IMR-90 (cell line): ENCODE measurements around the gene INPP1. TPM values are rescaled to one million over a fixed set of nuclear protein-coding genes. Genes with fewer than 3 reads are reported as not detected.
A peak's percentile ranks its signal among the peaks of the same experiment; 100 is the strongest.

Source experiments
- ATAC-seq: fragments of 200-7000 bp; cut with Tn5 transposase; 2 replicates; pipeline ENCODE4 v1.9.1; 2020; ENCODE audit warnings: low read depth, mild to moderate bottlenecking, moderate library complexity
- BruUV-seq: library from RNA; stranded (reverse); fragments of 400-500 nt; replicated peaks from 2 replicates; lab custom pipeline; 2021; lab: Mats Ljungman, UMichigan
- CTCF ChIA-PET: fragments of 300-600 bp; formaldehyde crosslinking; extraction: SDS; loops from one replicate; lab custom pipeline; 2021; ENCODE audit warnings: antibody characterized with exemption; lab: Yijun Ruan, JAX
- POLR2A ChIA-PET: fragments of 300-600 bp; sonication (Branson Sonifier 250); formaldehyde crosslinking; loops from one replicate; lab custom pipeline; 2022; ENCODE audit warnings: antibody characterized with exemption; ENCODE audit not compliant: unreplicated experiment; lab: Charles Lee
- DNase-seq: peaks from one replicate; pipeline ENCODE4 v3.0.0; 2013
- H2AFZ ChIP-seq: replicated peaks from 2 replicates; pipeline ENCODE3; 2013; ENCODE audit warnings: low read length, mild to moderate bottlenecking; ENCODE audit not compliant: poor library complexity
- H2AK5ac ChIP-seq: 2 replicates; pipeline ENCODE4 v1.6.1; 2013; ENCODE audit warnings: low read depth, low read length, inconsistent platforms
- H2AK9ac ChIP-seq: replicated peaks from 2 replicates; pipeline ENCODE3; 2013; ENCODE audit warnings: mild to moderate bottlenecking, low read depth, low read length, moderate library complexity; ENCODE audit not compliant: poor library complexity
- H2BK120ac ChIP-seq: 2 replicates; pipeline ENCODE4 v1.6.1; 2013; ENCODE audit warnings: low read depth, low read length, inconsistent platforms
- H2BK15ac ChIP-seq: 3 replicates; pipeline ENCODE4 v1.6.1; 2013; ENCODE audit warnings: low read depth, low read length, inconsistent platforms
- H2BK20ac ChIP-seq: 2 replicates; pipeline ENCODE4 v1.6.1; 2013; ENCODE audit warnings: low read depth, mild to moderate bottlenecking, inconsistent platforms, low read length, moderate library complexity
- H2BK5ac ChIP-seq: 2 replicates; pipeline ENCODE4 v1.6.1; 2013; ENCODE audit warnings: mild to moderate bottlenecking, low read depth, low read length, inconsistent platforms; ENCODE audit not compliant: poor library complexity, severe bottlenecking
- H3K14ac ChIP-seq: replicated peaks from 2 replicates; pipeline ENCODE4 v1.6.1; 2013; ENCODE audit warnings: low read depth, low read length, inconsistent platforms
- H3K18ac ChIP-seq: 2 replicates; pipeline ENCODE4 v1.6.1; 2013; ENCODE audit warnings: low read depth, low read length, control low read depth
- H3K23ac ChIP-seq: 2 replicates; pipeline ENCODE4 v1.6.1; 2013; ENCODE audit warnings: low read depth, low read length, inconsistent platforms
- H3K27ac ChIP-seq: 2 replicates; pipeline ENCODE4 v1.5.1; 2013; ENCODE audit warnings: mild to moderate bottlenecking, control low read depth, low read length; ENCODE audit not compliant: insufficient read depth
- H3K27me3 ChIP-seq: 2 replicates; pipeline ENCODE4 v1.6.1; 2013; ENCODE audit warnings: low read length; ENCODE audit not compliant: control insufficient read depth, insufficient read depth
- H3K36me3 ChIP-seq: 2 replicates; pipeline ENCODE4 v1.6.1; 2013; ENCODE audit warnings: low read length, mixed read lengths; ENCODE audit not compliant: control insufficient read depth, insufficient read depth
- H3K4ac ChIP-seq: 2 replicates; pipeline ENCODE4 v1.6.1; 2013; ENCODE audit warnings: low read depth, low read length, inconsistent platforms
- H3K4me1 ChIP-seq: 2 replicates; pipeline ENCODE4 v1.6.1; 2013; ENCODE audit warnings: low read length, mixed read lengths; ENCODE audit not compliant: control insufficient read depth, insufficient read depth
- H3K4me2 ChIP-seq: 2 replicates; pipeline ENCODE4 v1.6.1; 2013; ENCODE audit warnings: low read depth, mild to moderate bottlenecking, control low read depth, low read length, moderate library complexity
- H3K4me3 ChIP-seq: 2 replicates; pipeline ENCODE4 v1.5.1; 2013; ENCODE audit warnings: low read depth, mild to moderate bottlenecking, control low read depth, low read length, moderate library complexity; ENCODE audit not compliant: insufficient read depth
- H3K56ac ChIP-seq: 2 replicates; pipeline ENCODE4 v1.6.1; 2013; ENCODE audit warnings: low read length, inconsistent platforms; ENCODE audit not compliant: insufficient read depth; ENCODE audit errors: extremely low read depth
- H3K79me1 ChIP-seq, 2 experiments: 2 replicates each; pipeline ENCODE4 v1.6.1; 2013; ENCODE audit warnings: low read length in 2 of 2, inconsistent platforms in 1 of 2, low read depth in 1 of 2
- H3K9ac ChIP-seq: 2 replicates; pipeline ENCODE4 v1.6.1; 2013; ENCODE audit warnings: low read depth, low read length, control low read depth
- H3K9me1 ChIP-seq: 2 replicates; pipeline ENCODE4 v1.6.1; 2013; ENCODE audit warnings: low read length, inconsistent platforms; ENCODE audit not compliant: insufficient read depth
- H3K9me3 ChIP-seq: 2 replicates; pipeline ENCODE4 v1.6.1; 2013; ENCODE audit warnings: low read length; ENCODE audit not compliant: control insufficient read depth, insufficient read depth
- H4K20me1 ChIP-seq: 2 replicates; pipeline ENCODE4 v1.6.1; 2013; ENCODE audit warnings: low read length, inconsistent platforms; ENCODE audit not compliant: insufficient read depth
- H4K5ac ChIP-seq: 2 replicates; pipeline ENCODE4 v1.6.1; 2013; ENCODE audit warnings: mild to moderate bottlenecking, low read depth, low read length, control low read depth
- H4K8ac ChIP-seq, 2 experiments: 2 replicates each; pipeline ENCODE4 v1.6.1; 2013; ENCODE audit warnings: low read depth in 2 of 2, low read length in 2 of 2, control low read depth in 1 of 2, inconsistent platforms in 1 of 2
- H4K91ac ChIP-seq: 2 replicates; pipeline ENCODE4 v1.6.1; 2013; ENCODE audit warnings: low read depth, low read length, inconsistent platforms; ENCODE audit not compliant: insufficient read depth
- BHLHE40 ChIP-seq: fragments of 150-350 bp; IDR thresholded peaks from 2 replicates; pipeline ENCODE4 v1.6.1; 2016; ENCODE audit warnings: mild to moderate bottlenecking, low read depth, low read length
- CEBPB ChIP-seq: IDR thresholded peaks from 2 replicates; pipeline ENCODE4 v1.6.1; 2012; ENCODE audit warnings: low read depth, low read length, improper control_type of control experiment
- CHD1 ChIP-seq: IDR thresholded peaks from 2 replicates; pipeline ENCODE4 v1.6.1; 2012; ENCODE audit warnings: low read depth, low read length, improper control_type of control experiment
- MAFK ChIP-seq: IDR thresholded peaks from 2 replicates; pipeline ENCODE4 v1.6.1; 2012; ENCODE audit warnings: low read depth, low read length, improper control_type of control experiment
- NFE2L2 ChIP-seq: fragments of 150-350 bp; IDR thresholded peaks from 2 replicates; pipeline ENCODE4 v1.6.1; 2016; ENCODE audit warnings: low read depth, mild to moderate bottlenecking, low read length
- POLR2A ChIP-seq: IDR thresholded peaks from 2 replicates; pipeline ENCODE4 v1.6.1; 2012; ENCODE audit warnings: mild to moderate bottlenecking, low read depth, low read length
- RCOR1 ChIP-seq: IDR thresholded peaks from 2 replicates; pipeline ENCODE4 v1.6.1; 2012; ENCODE audit warnings: mild to moderate bottlenecking, low read length, improper control_type of control experiment; ENCODE audit not compliant: insufficient replicate concordance
- SMC3 ChIP-seq: fragments of 150-350 bp; IDR thresholded peaks from 2 replicates; pipeline ENCODE4 v1.6.1; 2016; ENCODE audit warnings: low read depth, mild to moderate bottlenecking, antibody characterized with exemption, low read length, moderate library complexity
- WGBS, 2 experiments: methylation state at CpG; one replicate each; pipeline versions ENCODE4 v1.1.5 to v1.1.7; 2013; ENCODE audit warnings: missing lambda C conversion rate in 2 of 2; ENCODE audit not compliant: insufficient read length in 1 of 2; ENCODE audit errors: extremely low coverage in 2 of 2; 5-methylcytosine and 5-hydroxymethylcytosine counted together
- dilution Hi-C: fragments of 300-500 bp; cut with HindIII; formaldehyde crosslinking; loops from one replicate; pipeline ENCODE4 v1.14.3; 2018; ENCODE audit warnings: low sequenced_read_pairs; ENCODE audit not compliant: unreplicated experiment
- in situ Hi-C: fragments of 300-500 bp; cut with MboI; formaldehyde crosslinking; loops from 3 replicates; pipeline ENCODE4 v1.14.3; 2019; ENCODE audit warnings: low sequenced_read_pairs, inconsistent platforms, mixed read lengths
- intact Hi-C: fragments of 100-400 bp; cut with micrococcal nuclease; formaldehyde crosslinking; loops from 2 replicates; pipeline ENCODE4 v1.10.0; 2022
- polyA plus RNA-seq, 3 experiments: library from polyadenylated mRNA; depleted of rRNA; stranded (reverse); fragments of >200 nt; gene quantifications; 2 replicates each; pipeline ENCODE4 v1.2.3, GENCODE V29; 2012; ENCODE audit warnings: low replicate concordance in 1 of 3
- total RNA-seq: library from RNA; depleted of rRNA; stranded (reverse); fragments of >200 nt; gene quantifications from 2 replicates; pipeline ENCODE4 v1.2.3, GENCODE V29; 2012
- TF ChIP-seq, protein P1 (sequence below): fragments of 150-350 bp; IDR thresholded peaks from 2 replicates; pipeline ENCODE4 v1.6.1; 2017; ENCODE audit warnings: mild to moderate bottlenecking, antibody characterized with exemption, low read length, low read depth

INPP1 gene
- total and polyA plus RNA-seq, 2 of the 4 experiments (the other 2 are of a cell fraction) = 4.1 to 10.1 TPM

DNA sequence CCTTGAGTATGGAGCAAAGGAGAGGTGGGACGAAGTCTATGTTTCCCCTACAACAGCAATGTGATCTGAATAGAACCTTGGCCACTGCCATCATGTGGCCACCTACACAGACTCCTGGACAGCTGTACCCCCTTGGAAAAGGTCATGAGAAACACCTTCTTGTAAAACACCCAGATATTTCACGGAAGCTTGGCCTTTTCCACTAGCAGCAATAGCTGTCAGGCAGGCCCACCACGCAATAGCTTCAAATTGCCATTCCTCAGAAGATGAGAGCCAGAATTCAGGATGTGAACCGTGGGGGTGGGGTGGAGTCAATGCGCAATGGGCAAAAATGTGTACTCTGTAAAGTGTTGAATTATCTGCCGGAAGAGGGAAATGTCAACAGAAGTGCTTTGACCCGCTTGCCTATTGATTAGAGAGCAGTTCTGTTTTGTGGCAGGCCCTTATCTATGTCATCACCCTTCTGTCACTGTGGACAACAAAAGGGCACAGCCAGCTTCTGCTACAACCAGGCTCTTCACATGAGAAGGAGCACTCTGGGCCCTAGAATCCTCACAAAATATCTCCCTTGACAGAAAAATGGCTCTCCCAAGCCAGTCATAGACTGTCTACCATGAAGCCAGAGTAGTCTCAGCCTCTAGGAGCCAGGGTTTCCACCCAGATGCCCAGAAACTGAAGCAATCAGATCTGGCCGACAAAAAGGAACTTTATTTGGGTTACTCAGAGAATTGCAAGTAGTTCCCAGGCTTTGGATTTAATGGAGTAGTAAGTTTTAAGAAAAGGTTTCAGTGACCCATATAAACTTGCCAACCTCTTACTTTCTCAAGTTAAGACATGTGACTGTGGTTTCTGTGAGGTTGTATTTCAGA lies 9.5 kb downstream of the INPP1 start:
- Histone ChIP-seq H3K4me2 (no peak overlapping the region), H3K14ac (no peak overlapping the region), H4K8ac (no peak overlapping the region), H3K18ac (0 out of 2 replicates have a peak overlapping the region, but pooled peaks have one; percentile 12), H3K4me1 (peaks cover 4% of the 10 kb centered on the region; the same call in 1 of the 2 replicates), H2BK5ac (no peak overlapping the region), H3K9ac (no peak overlapping the region), H3K79me1 (peaks cover 12 to 49% of the 10 kb centered on the region in 2 experiments), H3K56ac (no peak overlapping the region), H4K91ac (no peak overlapping the region), H3K23ac (no peak overlapping the region), H3K9me1 (peaks cover 23% of the 10 kb centered on the region), H2AK5ac (no peak overlapping the region), H2AK9ac (peak overlapping the region; percentile 16), H3K4ac (no peak overlapping the region), H2AFZ (no peak overlapping the region), H3K36me3 (no peaks in the 10 kb centered on the region), H2BK120ac (no peak overlapping the region), H2BK15ac (no peak overlapping the region), H4K20me1 (0 out of 2 replicates have a peak, but pooled peaks cover 6% of the 10 kb centered on the region), H3K27me3 (no peaks in the 10 kb centered on the region), H3K4me3 (no peak overlapping the region), H3K9me3 (no peaks in the 10 kb centered on the region), H2BK20ac (no peak overlapping the region), H3K27ac (no peak overlapping the region), H4K5ac (no peak overlapping the region)
- dilution Hi-C loops = no loop called here
- in situ Hi-C loops = no loop called here
- intact Hi-C loops = loop anchor here (10.0 kb wide), 1 partner anchor 452 kb away; no protein-coding TSS in a partner anchor
- no peak for DNase-seq
- 60% methylated on average over 3 of the region's 8 CpGs; no CpG with 5 or more reads in 1 of the 2 experiments for WGBS, 2 experiments
- TF ChIP-seq MAFK (no peak), POLR2A (no peak), BHLHE40 (no peak), RCOR1 (no peak), CEBPB (no peak), NFE2L2 (no peak), CHD1 (no peak), SMC3 (no peak)
- TF ChIP-seq, protein P1, sequence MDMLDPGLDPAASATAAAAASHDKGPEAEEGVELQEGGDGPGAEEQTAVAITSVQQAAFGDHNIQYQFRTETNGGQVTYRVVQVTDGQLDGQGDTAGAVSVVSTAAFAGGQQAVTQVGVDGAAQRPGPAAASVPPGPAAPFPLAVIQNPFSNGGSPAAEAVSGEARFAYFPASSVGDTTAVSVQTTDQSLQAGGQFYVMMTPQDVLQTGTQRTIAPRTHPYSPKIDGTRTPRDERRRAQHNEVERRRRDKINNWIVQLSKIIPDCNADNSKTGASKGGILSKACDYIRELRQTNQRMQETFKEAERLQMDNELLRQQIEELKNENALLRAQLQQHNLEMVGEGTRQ = no peak
- BruUV-seq = no TSS peak
- no peak for ATAC-seq
- ChIA-PET POLR2A (no interaction called here), CTCF (interaction anchor here (1.4 kb wide), 1 partner anchor 8 kb away, joined by 3 read pairs; no protein-coding TSS in a partner anchor)
